HepG2 (cell line): ENCODE results near the gene FCRL5. TPM values are rescaled to one million over a fixed set of nuclear protein-coding genes. Genes with fewer than 3 reads are reported as not detected.

Experiments used
- ATAC-seq: fragments of 200-7000 bp; cut with Tn5 transposase; 3 replicates; pipeline ENCODE4 v1.9.1; 2020; ENCODE audit warnings: mild to moderate bottlenecking, moderate library complexity
- BruUV-seq: library from RNA; stranded (reverse); fragments of 400-500 nt; replicated peaks from 2 replicates; lab custom pipeline; 2021; lab: Mats Ljungman, UMichigan
- CTCF ChIA-PET: fragments of 300-600 bp; formaldehyde crosslinking; extraction: SDS; loops from one replicate; lab custom pipeline; 2021; ENCODE audit warnings: low total read pairs, inconsistent platforms, low intra/inter-chr PET ratio; lab: Yijun Ruan, JAX
- POLR2A ChIA-PET: fragments of 350-600 bp; sonication (Branson Sonifier 250); formaldehyde crosslinking; loops from one replicate; lab custom pipeline; 2020; ENCODE audit warnings: antibody characterized with exemption, inconsistent platforms; lab: Yijun Ruan, JAX
- DNase-seq: peaks from one replicate; pipeline ENCODE4 v3.0.0-alpha.2; 2015; ENCODE audit warnings: low spot score
- FAIRE-seq: peaks from 3 replicates; lab custom pipeline; 2011; peaks lifted over from hg19 to GRCh38; lab: Jason Lieb, UNC
- H2AFZ ChIP-seq: one replicate; pipeline ENCODE4 v1.6.1; 2011; ENCODE audit warnings: low read length, inconsistent platforms
- H3K27ac ChIP-seq: fragments of 300-600 bp; 3 replicates; pipeline ENCODE4 v1.8.0; 2011; ENCODE audit warnings: mixed run types, mild to moderate bottlenecking, mixed read lengths, low read length, inconsistent platforms; ENCODE audit not compliant: insufficient read depth; ENCODE audit errors: extremely low read length
- H3K27me3 ChIP-seq, 2 experiments: fragments of 200-600 bp in 1 of 2; 2 replicates in 1 of 2; 3 replicates in 1 of 2; pipeline versions ENCODE4 v1.6.0 to v1.8.0; 2011; ENCODE audit warnings: low read length in 2 of 2, mild to moderate bottlenecking in 2 of 2, moderate library complexity in 2 of 2, inconsistent platforms in 1 of 2; ENCODE audit not compliant: insufficient read depth in 2 of 2, control insufficient read depth in 1 of 2
- H3K36me3 ChIP-seq, 2 experiments: fragments of 200-600 bp in 1 of 2; replicated peaks in 1 of 2; 2 replicates in 1 of 2; 3 replicates in 1 of 2; pipeline versions ENCODE4 v1.5.1 to v1.8.0; 2011; ENCODE audit warnings: low read length in 2 of 2, inconsistent platforms in 1 of 2; ENCODE audit not compliant: insufficient read depth in 2 of 2, control insufficient read depth in 1 of 2
- H3K4me1 ChIP-seq: 2 replicates; pipeline ENCODE4 v1.5.1; 2012; ENCODE audit warnings: low read length, inconsistent platforms; ENCODE audit not compliant: insufficient read depth
- H3K4me2 ChIP-seq: 2 replicates; pipeline ENCODE4 v1.6.0; 2011; ENCODE audit warnings: low read depth, low read length, inconsistent platforms
- H3K4me3 ChIP-seq, 3 experiments: fragments of 200-600 bp in 1 of 3; sonication (generic), shearing (Covaris generic) in 1 of 3; replicated peaks in 1 of 3; 2 replicates each; pipeline ENCODE4 v1.5.1; 2011 to 2016; ENCODE audit warnings: low read length in 3 of 3, inconsistent platforms in 2 of 3, low read depth in 2 of 3, mild to moderate bottlenecking in 2 of 3, control low read depth in 1 of 3, mixed read lengths in 1 of 3; ENCODE audit not compliant: insufficient read depth in 1 of 3
- H3K79me2 ChIP-seq: one replicate; pipeline ENCODE4 v1.6.1; 2011; ENCODE audit warnings: low read length, inconsistent platforms; ENCODE audit not compliant: insufficient read depth
- H3K9ac ChIP-seq: 2 replicates; pipeline ENCODE4 v1.6.0; 2011; ENCODE audit warnings: mild to moderate bottlenecking, low read depth, low read length, inconsistent platforms; ENCODE audit not compliant: insufficient read depth
- H3K9me3 ChIP-seq: 2 replicates; pipeline ENCODE4 v1.5.1; 2012; ENCODE audit warnings: mild to moderate bottlenecking, low read length
- H4K20me1 ChIP-seq: 2 replicates; pipeline ENCODE4 v1.6.0; 2011; ENCODE audit warnings: inconsistent platforms, mild to moderate bottlenecking, low read length, moderate library complexity; ENCODE audit not compliant: insufficient read depth
- FOXP4 ChIP-seq: sonication (generic); formaldehyde crosslinking; IDR thresholded peaks from 2 replicates; pipeline ENCODE4 v1.4.0; 2020; ENCODE audit warnings: missing genetic modification reagents
- GPN1 ChIP-seq: sonication (generic); formaldehyde crosslinking; IDR thresholded peaks from 2 replicates; pipeline ENCODE4 v1.5.1; 2020; ENCODE audit warnings: missing genetic modification reagents, borderline replicate concordance
- HMGXB3 ChIP-seq: sonication (generic); formaldehyde crosslinking; IDR thresholded peaks from 2 replicates; pipeline ENCODE4 v1.4.0; 2020; ENCODE audit warnings: missing genetic modification reagents, borderline replicate concordance
- KLF13 ChIP-seq: sonication (generic); formaldehyde crosslinking; IDR thresholded peaks from 2 replicates; pipeline ENCODE4 v1.4.0; 2020; ENCODE audit warnings: mild to moderate bottlenecking, missing genetic modification reagents
- STAT5B ChIP-seq: sonication (generic); formaldehyde crosslinking; IDR thresholded peaks from 2 replicates; pipeline ENCODE4 v1.4.0; 2020; ENCODE audit warnings: missing genetic modification reagents
- STAT6 ChIP-seq: sonication (generic); formaldehyde crosslinking; IDR thresholded peaks from 2 replicates; pipeline ENCODE4 v1.4.0; 2020; ENCODE audit warnings: missing genetic modification reagents, mild to moderate bottlenecking, borderline replicate concordance
- TCF7 ChIP-seq: sonication (generic); IDR thresholded peaks from 2 replicates; pipeline ENCODE4 v1.6.1; 2016; ENCODE audit warnings: antibody characterized with exemption, low read depth
- TGIF2 ChIP-seq: IDR thresholded peaks from 2 replicates; pipeline ENCODE4 v1.6.1; 2016; ENCODE audit warnings: control low read depth, missing compliant biosample characterization
- ZBED4 ChIP-seq: sonication (generic); formaldehyde crosslinking; IDR thresholded peaks from 2 replicates; pipeline ENCODE4 v1.4.0; 2020; ENCODE audit warnings: missing genetic modification reagents, borderline replicate concordance
- ZNF350 ChIP-seq: sonication (generic); formaldehyde crosslinking; IDR thresholded peaks from 2 replicates; pipeline ENCODE4 v1.4.0; 2020; ENCODE audit warnings: mild to moderate bottlenecking, low read depth, missing genetic modification reagents, borderline replicate concordance
- WGBS: methylation state at CpG from one replicate; pipeline ENCODE4 v1.1.6; 2017; ENCODE audit warnings: low lambda C conversion rate; 5-methylcytosine and 5-hydroxymethylcytosine counted together
- in situ Hi-C: cut with HindIII; loops from 2 replicates; pipeline ENCODE4 v1.10.0; 2017; ENCODE audit warnings: low pct_unique_long_range_greater_than_20kb; ENCODE audit not compliant: extremely low pct_ligation_motif_present
- intact Hi-C: fragments of 100-400 bp; cut with micrococcal nuclease; formaldehyde crosslinking; loops from one replicate; pipeline ENCODE4 v1.10.0; 2022; ENCODE audit not compliant: unreplicated experiment
- polyA plus RNA-seq, 8 experiments: library from polyadenylated mRNA; depleted of rRNA in 3 of 8; stranded (reverse) in 7 of 8; unstranded in 1 of 8; fragments of >200 nt; fragmentation: Illumina TruSeq in 4 of 8; extraction: Trizol in 4 of 8; gene quantifications; 2 replicates each; pipeline versions ENCODE4 v1.2.1 to v1.2.3, GENCODE V29; 2011 to 2016; ENCODE audit warnings: low read depth in 4 of 8, missing spikeins in 1 of 8, mixed read lengths in 1 of 8; ENCODE audit not compliant: insufficient read depth in 1 of 8
- total RNA-seq, 5 experiments: library from RNA; depleted of rRNA; stranded (reverse); fragments of >200 nt; fragmentation: Illumina TruSeq; extraction: Trizol; gene quantifications; 2 replicates each; pipeline ENCODE4 v1.2.3, GENCODE V29; 2016; ENCODE audit warnings: low read depth in 1 of 5

Gene FCRL5
- total and polyA plus RNA-seq, 2 of the 13 experiments (the other 11 are each of a cell fraction or from before 2014, with no cell fraction given) = not detected

DNA sequence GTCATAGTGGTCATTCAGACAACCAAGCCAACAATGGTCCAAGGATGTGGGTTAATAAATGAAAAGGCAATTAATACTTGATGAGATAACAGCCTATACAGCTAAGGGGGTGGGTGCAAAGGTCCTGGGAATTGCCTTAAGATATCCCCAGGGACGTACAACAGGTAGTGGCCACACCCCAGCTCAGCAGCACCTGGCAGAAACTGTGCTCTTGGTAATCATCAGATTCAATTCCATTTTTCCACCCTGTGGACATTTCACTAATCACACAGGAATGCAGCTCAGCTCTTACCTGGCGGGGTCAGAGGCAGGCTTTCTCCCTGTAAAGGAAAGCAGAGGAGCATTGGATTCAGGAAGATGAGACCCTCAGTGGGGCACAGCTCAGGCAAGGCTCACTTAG, 32.9 kb downstream of the FCRL5 start:
- Histone ChIP-seq H3K27me3 (peaks cover 0 to 14% of the 10 kb centered on the region in 2 experiments; a peak in 2 of 5 replicates), H4K20me1 (no peaks in the 10 kb centered on the region), H3K9me3 (no peaks in the 10 kb centered on the region), H3K9ac (no peak overlapping the region), H3K4me2 (no peak overlapping the region), H3K27ac (no peak overlapping the region)
- DNase-seq (no peak), ATAC-seq (no peak), FAIRE-seq (no peak)
- in situ Hi-C loops = no loop called here
- BruUV-seq = no TSS peak
- POLR2A ChIA-PET = no interaction called here
- 0% methylated on average over 2 of the region's 2 CpGs for WGBS
- TF ChIP-seq KLF13 (CRISPR knock-in tag) (no peak), TGIF2 (CRISPR knock-in tag) (no peak), ZNF350 (CRISPR knock-in tag) (no peak), ZBED4 (CRISPR knock-in tag) (no peak), GPN1 (CRISPR knock-in tag) (no peak), TCF7 (no peak), HMGXB3 (CRISPR knock-in tag) (no peak), FOXP4 (no peak), STAT6 (CRISPR knock-in tag) (no peak), STAT5B (CRISPR knock-in tag) (no peak)
- TF ChIP-seq, all 625 proteins: peak for 0
- intact Hi-C loops = no loop called here
- H3K79me2 ChIP-seq = no peaks in the 10 kb centered on the region
- H3K4me3 ChIP-seq = no peak overlapping the region
- CTCF ChIA-PET = no interaction called here
- no peaks in the 10 kb centered on the region for H3K36me3 ChIP-seq
- H3K4me1 ChIP-seq = no peaks in the 10 kb centered on the region
- H2AFZ ChIP-seq = no peak overlapping the region
